Activated CD8-positive, alpha-beta memory T cell treated with anti-CD3 and anti-CD28 coated beads for 1 hour (primary cell): ENCODE measurements around the gene GLYATL1B.
"Not testable (repeated sequence)": the region's sequence is repeated elsewhere in the genome, so short reads cannot be mapped to it uniquely, and the experiment has no call there.

ENCODE experiments used
- DNase-seq, 2 donors: peaks; one replicate each; pipeline ENCODE4 v3.0.0-alpha.2; 2020; ENCODE audit warnings: low read depth in 1 of 2; ENCODE audit errors: extremely low read depth in 1 of 2

GLYATL1B gene

GRCh38 chr11:59086007-59086406 lies at the start of gene GLYATL1B:
GLYATL1B (plus strand) TSS chr11:59086307; CDS start chr11:59086307, 0 bp downstream.
- not testable (repeated sequence) for DNase-seq

- DNase-seq, result not testable (repeated sequence)
Observed at GRCh38 chr11:59036542-59036941, 49.6 kb upstream of the GLYATL1B start.

GRCh38 chr11:59037434-59037833 lies 48.7 kb upstream of the GLYATL1B start:
- not testable (repeated sequence) for DNase-seq

- no peak for DNase-seq
Observed at GRCh38 chr11:59040607-59041006, 45.5 kb upstream of the GLYATL1B start.

- DNase-seq, result not testable (repeated sequence)
Observed at GRCh38 chr11:59051383-59051782, 34.7 kb upstream of the GLYATL1B start.

GRCh38 chr11:59052355-59052754 lies 33.8 kb upstream of the GLYATL1B start:
- DNase-seq, result not testable (repeated sequence)

GRCh38 chr11:59053387-59053786 lies 32.7 kb upstream of the GLYATL1B start:
- peak; percentile 48 to 65 for DNase-seq

- peak; percentile 34 to 52 for DNase-seq
Observed at GRCh38 chr11:59058120-59059033, 27.7 kb upstream of the GLYATL1B start.

- DNase-seq, result not testable (repeated sequence)
Observed at GRCh38 chr11:59060096-59060495, 26.0 kb upstream of the GLYATL1B start.

DNA sequence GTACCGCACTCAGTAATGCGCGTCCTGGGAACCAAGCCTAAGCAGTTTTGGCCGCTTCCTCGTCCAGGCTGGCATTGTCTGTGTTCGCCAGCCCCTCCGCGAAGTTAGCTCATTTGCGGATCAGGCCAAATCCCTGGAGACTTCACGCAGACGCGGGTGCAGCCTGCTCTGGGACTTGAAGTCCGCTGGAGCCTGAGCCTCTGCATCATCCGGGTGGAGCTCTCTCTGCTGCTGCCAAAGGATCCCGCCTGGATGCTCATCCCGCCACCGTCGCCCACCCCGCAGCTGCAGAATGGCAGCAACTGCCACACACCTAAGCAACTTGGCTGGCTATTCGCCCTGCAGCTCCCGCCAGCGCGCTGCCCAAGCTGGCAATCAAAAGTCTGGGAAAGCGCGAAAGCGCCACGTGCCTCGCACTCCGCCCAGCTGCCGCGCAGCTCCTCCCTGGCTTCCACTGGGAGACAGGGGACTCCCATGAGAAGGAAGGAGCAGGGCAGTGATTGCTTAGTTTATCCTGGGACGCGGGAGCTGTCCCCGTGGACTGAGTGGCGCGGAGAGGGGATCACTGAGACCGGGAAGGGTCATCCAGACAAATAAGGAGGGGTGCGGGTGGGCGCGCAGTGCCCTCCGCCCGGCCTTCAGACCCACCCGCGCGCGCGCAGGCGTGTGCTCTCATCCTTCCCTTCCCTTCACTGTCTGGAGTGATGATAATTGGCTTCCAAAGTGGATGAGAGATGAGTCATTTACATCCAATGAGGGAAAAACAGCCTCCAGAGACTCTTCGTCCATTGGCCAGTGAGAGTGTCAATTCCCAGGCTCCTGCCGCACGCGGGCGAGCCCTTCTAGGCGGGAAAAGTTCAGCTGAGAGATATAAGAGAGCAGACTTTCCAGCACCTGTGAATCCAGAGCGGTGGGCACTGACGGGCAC lies 23.2 kb upstream of the GLYATL1B start:
- DNase-seq, result no peak

DNA sequence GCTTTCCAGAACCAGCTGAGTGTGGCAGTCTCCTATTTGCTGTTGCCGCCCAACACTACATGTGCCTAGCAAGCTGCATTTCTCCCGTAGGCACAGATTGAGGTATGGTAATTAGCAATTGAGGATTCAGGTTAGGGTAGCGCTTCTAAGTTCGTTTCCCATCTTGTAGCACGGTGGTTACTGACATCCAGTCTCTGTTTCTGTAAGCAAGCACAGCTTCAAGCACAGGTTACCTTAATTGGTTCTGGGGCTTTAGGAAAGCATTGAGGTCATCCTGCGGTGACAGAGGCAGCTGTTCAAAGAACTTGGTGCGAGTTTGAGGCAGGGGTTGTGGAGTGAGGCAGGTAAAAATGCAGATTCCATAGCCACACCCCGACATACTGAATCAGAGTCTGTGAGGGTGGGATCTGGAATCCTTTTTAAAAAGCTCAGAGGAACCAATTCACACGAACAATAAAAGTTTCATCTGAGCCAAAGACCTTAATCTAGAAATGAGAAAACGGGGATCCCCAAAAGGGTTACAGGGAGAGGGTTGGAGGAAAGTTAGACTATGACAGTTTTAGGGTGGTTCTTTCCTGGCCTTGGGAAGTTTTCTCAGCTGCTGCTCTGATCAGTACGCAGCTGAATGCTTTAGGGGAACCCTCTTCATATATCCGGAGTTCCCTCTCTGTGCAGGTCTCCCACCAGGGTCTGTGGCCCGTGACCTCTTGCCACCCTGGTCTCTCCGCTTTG lies 21.9 kb upstream of the GLYATL1B start:
- DNase-seq, result not testable (repeated sequence)

DNA sequence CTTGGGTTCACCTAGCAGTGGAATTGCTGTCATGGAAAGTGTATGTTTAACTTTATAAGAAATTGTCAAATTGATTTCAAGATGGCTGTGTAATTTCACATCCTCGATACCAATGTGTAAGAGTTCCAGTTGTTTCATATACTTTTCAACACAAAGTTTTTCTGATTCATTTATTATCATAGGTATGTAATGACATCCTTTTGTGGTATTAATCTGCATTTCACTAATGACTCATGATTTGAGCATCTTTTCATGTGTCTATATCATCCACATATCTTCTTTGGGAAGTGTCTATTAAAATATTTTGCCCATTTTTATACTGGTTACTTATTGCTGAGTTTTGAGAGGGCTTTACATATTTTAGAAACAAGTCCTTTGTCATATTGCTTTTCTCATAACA lies 17.0 kb upstream of the GLYATL1B start:
- no peak for DNase-seq

- no peak for DNase-seq
Observed at GRCh38 chr11:59076876-59077571, 9.1 kb upstream of the GLYATL1B start.

DNA sequence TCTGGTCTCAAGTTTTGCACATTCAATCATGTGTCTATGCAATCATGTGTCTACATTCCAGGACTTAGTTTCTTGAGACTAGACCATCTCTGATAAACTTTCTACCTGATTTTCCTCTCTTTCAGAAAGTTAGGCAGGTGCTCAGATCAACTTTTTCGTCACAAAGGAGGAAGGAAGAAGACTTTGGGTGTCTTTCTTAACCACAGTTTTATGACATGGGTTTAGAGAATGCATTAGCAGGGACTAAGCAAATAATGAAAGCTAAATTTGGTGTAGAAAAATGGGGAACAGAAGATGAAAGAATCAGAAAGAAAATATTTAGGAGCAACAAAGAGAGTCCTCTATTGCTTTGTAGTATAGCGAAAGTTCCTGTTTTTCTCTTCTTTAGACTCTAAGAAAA lies 7.7 kb upstream of the GLYATL1B start:
- DNase-seq, result no peak

GRCh38 chr11:59079086-59079485 lies 7.0 kb upstream of the GLYATL1B start:
- no peak for DNase-seq

DNA sequence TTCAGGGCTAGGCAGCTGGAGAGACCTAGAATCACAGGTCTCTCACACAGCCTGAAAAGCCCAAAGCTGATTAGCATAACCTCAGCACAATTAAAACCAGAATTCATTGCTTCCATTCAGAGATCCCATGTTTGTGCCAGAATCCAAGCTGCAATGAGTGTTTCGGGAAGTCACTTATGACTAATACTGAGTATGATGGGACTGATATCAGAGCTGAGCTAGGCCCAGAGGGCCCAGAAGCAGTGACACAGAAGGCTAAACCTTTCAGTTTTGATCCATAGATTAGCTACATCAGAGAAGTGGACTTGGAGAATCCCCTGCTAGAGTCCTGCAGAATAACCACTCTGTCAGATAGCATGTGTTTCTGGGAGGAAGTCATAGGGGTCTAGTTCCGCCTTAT lies 5.7 kb upstream of the GLYATL1B start:
- DNase-seq, result not testable (repeated sequence)

DNA sequence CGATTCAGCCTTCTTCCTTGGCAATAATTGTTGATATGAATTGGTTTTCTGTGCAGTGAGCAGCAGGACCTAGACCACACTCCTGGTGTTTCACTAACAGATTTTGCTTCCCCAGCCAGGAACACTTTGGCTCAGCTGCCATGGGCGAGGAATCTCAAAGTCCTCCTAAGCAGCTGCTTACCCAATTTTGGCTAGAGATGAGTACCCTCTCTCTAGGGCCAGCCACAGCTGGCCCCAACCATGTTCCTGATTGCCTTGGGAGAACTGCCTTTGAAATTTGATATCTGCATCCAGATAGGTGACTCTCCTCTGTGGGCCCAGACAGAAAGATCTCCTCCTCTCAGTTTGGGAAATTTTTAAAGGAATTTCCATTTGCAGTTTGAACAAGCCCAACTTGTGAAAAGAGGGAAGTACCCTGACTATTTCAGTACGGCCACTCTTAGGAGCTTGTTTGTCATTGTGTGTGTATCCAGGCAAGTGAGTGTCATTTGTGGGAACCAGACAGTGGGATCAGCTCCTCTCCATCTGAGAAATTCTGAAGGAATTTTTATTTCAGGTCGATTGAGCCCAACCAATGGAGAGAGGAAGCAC lies 4.6 kb upstream of the GLYATL1B start:
- DNase-seq, result not testable (repeated sequence)

DNA sequence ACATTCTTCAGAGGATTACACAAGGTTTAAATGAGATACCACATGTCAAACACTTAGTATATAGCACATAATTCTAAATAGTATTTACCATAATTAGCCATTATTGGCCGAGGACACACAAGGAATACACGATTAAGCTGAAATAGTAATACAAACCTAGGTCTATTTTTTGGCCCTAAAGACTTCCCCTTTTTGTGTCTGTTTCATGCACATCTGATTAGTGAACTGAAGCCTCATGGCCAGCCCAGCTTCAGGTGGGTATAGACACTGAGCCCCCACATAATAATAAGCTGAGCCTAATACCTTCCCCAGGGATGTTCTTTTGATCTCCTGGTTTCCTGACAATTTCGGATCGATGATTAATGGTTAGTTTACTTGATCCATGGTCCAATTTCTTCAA lies 2.1 kb downstream of the GLYATL1B start:
- no peak for DNase-seq

GRCh38 chr11:59093576-59093975 lies 7.5 kb downstream of the GLYATL1B start:
- not testable (repeated sequence) for DNase-seq

DNA sequence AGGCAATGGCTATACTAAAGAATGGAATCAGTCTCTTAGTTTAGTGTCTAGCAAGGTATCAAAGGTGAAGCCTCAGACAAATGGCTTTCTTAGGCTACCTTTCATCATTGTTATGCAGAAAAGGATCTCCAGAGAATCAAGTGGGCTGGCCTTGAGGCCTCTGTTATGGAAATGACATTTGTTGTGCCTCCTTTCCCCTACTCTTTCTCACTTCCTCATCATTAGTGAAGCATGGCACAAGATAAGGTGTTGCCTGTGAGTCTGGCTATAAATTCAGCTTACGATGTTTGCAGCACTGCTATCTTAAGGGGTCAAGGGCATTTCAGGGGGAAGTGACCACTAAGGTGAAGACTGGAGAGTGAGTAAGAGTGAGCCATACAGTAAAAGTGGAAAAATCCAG lies 9.1 kb downstream of the GLYATL1B start:
- not testable (repeated sequence) for DNase-seq
